HG03039 (cell line): Measurements from ENCODE around the gene CUL1.

ENCODE experiments used
- ATAC-seq: cut with Tn5 transposase; IDR thresholded peaks from one replicate; pipeline ENCODE4 v1.9.1; 2021; ENCODE audit warnings: mild to moderate bottlenecking, moderate library complexity; ENCODE audit not compliant: unreplicated experiment

CUL1 gene

DNA sequence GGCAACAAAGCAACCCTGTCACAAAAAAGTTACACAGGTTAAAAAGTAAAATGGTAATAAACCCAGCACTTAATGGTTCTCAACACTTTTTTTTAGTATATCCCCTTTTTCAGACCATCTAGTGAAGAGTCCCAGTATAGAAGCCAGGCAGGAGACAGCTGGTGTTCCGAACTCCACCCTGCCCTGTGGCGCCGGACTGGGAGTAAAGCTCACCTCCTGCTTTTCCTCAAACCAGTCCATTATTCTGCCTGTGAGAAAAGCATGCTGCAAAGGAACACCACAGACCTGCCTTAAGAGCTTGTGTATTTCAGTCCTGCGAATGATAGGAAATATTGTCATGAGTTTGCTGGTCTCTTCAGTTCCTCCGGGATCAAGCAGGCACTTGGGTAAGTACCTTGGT is 104.4 kb downstream of the CUL1 start:
- no peak for ATAC-seq

DNA sequence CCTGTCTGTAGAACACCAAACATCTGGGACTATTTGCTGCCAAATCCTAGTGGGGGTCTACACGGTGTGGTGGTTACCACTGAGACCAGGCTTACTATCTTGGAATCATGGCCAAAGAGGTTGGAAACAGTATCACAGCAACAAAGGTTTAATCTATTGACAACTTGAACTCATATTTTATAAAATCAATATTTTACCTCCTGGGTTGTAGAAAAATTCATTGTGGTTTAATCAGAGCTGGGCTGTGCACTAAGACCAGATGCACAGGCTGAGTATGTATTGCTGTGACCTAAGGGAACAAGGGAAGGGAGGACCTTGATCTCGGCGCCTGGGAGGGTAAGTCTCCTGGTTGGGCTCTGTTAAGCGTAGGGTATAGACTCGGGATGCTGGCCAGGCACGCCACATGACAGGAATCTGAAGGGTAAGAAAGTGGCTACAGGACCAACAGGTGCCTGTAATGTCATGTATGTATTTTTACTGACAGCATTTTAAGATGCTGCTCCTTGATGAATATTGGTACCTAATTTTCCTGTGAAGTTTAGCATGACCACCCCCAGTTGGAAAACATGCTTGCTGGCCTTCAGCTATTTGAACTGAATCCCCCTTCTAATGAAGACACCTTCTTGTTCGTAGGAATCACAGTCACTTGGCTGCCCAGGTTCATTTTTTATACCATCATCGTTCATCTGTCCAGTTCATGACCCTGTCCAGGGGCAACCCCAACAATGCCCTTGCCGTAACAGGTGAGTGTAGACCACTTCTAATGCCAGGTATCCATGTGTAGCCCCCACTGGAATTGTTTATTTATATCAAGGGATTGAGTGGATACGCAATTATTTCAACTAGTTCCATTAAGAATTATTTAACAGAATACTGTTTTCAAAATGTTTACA is 105.9 kb downstream of the CUL1 start:
- no peak for ATAC-seq

DNA sequence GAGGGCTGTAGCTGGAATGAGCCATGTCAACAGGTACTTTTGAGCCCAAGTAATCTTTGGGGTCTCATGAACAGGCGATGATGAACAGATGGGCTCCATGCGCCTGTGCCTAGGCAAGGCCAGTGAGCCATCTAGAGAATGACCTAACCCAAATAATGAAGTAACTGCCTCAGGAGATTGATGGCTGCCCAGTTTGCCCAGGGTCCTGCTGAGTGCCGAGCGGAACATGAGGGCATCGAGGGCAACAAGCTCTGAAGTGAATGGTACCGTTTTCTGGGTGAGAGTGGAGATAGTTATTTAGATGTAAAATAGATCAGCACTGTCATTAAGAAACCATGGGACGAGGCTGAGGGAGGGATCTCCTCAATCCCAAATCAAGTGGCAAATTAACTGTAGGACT is 107.5 kb downstream of the CUL1 start:
- ATAC-seq = no peak

DNA sequence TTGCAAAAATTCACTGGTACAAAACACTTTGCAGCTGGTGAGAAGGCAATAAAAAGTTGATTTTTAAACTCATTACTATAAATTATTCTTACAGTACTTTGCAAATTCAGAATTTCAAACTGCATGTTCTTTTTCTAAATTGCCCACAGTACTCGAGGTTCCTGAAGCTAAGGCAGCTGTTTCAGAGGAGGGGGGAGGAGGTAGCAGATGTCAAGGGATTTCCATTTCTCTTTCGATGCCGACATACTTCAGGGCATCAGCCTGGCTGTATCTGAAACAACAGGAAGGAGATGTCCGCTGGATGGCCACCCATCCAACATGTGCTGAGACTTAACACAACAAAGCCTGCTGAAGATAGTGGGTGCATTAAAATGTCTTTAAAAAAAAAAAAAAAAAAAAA is 108.7 kb downstream of the CUL1 start:
- ATAC-seq = no peak

DNA sequence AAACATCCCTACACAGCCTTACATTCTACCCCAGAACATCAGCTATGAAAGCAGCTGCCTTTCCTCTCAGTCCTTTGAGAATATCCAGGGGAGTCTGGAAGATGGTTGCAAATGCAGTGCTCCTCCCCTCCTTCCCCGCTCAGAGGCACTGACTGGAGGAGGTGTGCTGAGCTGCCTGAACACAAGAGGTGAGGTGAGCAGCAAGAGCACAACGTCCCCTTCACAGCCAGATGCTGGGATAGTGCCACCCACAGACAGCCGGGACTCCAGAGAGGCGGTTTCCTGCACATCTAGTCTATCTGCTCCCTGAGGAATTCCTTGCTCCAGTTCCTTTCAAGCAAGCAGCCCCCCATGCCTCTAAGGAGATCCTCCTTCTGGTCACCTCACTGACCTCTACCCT is 111.2 kb downstream of the CUL1 start:
- ATAC-seq = no peak

DNA sequence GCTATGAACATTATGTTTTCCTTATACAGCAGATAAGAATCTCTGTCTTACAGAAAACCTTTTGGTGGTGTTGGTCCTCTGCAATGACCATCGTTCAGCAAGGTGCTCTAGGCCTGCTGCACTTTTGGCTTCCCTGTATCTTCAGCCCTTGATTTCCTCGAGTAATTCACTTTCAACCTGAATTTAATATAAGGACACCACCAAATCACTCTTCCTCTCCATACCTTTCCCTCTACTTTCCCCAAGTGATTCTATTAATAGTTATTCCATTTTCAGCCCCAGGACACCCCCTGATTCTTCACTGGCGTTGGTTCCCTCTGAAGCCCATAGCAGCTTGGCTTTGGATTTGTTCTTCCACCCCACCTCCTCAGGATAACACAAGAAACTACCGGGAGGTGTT is 113.2 kb downstream of the CUL1 start:
- no peak for ATAC-seq

DNA sequence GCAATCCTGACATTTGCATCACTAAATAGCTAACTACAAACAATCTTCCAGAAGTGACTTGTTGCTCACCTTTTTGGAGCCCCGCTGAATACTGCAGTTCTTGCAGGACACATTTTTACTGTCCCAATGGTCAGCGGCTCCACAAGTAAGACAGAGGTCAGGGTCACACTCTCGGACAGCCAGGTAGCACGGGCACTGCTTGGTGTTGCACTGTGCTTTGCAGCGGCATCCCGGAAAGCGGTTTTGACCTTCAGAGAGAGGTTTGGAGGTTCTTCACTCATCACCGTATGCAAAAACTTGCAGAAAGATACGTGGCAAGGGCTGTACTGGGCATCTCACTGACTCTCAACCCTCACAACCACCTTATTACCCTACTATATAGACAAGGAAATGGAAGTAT is 115.2 kb downstream of the CUL1 start:
- ATAC-seq = no peak

DNA sequence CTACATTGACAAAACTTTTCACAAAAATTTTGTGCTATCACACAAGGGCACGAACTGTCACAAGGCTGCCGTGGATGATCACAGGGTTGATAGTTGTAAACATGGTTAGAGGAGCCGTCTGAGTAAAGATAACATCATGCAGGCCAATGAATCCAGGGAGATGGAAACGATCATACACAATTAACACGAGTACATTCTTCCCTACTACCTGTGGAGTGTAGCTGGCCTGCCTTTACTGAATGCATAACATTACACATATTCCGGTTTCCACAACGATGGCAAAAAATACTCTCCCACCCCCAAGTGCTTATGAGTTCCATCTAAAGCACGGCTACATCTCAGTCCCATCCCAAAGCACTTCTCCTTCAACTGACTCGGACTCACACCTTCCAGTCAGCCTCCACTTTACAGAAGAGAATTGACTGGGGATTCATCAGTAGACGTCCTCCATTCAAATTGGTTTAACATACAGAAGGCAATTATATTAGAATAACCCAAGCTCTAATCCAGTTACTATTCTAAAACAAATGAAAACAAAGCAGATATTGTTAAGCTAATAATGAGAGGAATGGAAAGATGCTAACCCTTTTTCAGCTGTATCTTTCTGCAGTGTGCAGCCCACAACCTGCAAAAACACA is 116.3 kb downstream of the CUL1 start:
- ATAC-seq = no peak

DNA sequence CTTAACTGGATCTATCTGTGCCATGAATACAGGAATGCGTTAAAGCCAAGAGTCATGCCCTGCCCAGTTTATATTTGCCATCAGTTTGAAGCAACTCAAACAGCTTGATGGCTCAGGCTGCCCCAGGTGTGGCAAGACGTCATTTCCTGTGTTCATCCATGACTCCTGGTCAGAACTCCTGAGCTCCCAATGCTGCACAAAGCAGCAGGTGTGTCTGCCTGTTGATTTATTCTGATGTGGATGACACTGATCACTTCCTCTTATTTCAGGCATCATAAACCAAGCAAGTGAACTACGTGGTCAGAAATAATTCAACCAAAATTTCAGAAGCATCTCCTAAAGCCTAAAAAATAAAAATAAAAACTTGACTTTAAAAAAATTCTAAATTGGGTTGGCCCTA is 116.9 kb downstream of the CUL1 start:
- no peak for ATAC-seq

DNA sequence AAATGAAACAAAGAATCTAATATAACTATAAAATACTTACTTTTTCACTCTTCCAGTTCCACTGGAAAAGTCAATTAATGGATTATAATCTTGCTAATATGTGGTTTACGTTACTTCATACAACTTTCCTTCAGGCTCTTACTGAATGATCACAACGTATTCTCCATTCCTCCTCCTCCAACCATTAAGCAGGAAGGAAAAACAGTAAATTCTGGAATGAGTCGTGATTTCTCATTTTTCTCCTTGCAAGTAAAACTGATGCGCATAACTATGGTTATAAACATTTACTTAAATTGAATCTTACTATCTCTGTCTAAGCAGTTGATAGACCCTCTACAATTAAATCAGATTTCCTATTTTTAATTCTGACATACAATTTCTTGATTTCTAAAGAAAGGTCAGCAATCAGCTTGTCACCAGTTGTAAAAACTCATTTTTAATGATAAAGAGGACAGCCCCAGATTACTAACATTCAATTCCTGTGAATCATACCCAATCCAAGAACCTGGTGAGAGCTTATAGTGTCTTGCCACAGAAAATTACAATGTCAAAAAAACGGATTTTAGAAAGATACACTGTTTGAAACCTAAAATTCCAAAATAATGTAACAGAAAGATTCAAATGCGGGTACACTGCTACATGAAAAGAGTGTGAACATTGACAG is 121.1 kb downstream of the CUL1 start:
- no peak for ATAC-seq

DNA sequence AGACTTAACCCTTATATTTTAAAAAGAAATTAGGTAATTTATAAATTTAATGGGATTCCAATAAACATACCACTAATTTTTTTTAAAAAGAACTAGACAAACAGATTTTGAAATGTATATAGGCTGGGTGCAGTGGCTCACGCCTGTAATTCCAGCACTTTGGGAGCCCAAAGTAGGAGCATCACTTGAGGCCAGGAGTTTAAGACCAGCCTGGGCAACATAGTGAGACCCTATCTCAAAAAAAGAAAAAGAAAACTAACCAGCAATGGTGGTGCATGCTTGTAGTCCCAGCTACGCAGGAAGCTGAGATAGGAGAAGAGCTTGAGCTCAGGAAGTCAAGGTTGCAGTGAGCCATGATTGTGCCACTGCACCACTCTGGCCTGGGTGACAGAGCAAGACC is 122.7 kb downstream of the CUL1 start:
- no peak for ATAC-seq

DNA sequence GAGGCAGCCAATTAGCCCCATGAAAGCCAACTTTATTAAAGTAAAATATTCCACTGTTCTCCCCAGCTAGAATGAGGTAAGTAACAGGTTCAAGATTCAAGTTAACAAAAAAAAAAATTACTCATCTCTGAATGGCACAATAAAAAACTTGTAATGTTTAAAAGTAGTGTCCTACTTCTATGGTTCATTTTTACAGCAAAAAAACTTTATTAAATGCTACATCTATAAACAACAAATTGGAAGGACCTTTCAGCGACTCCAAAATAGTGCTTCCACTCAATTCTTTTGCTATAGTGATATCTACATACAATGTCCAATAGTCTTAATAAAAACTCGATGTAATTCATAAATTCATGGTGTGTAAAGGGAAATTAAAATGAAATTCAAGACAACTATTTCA is 126.2 kb downstream of the CUL1 start:
- no peak for ATAC-seq

DNA sequence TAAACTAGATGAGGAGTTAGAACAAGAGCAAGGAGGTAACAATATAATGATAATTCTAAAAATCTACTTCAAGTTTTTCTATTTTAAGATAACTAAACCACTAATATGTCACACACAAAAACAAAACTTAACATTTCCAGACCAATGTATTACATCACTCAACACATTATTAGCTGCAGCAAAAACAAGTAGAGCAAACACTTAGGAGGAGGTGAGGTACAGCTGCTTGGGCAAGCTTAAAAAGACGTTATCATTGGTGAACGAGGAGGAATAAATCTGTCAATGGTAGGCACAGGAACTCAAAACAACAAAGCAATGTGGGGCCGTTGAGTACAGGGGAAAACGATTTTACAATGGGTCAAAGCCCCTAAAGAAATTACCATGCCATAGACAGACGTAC is 126.6 kb downstream of the CUL1 start:
- no peak for ATAC-seq

DNA sequence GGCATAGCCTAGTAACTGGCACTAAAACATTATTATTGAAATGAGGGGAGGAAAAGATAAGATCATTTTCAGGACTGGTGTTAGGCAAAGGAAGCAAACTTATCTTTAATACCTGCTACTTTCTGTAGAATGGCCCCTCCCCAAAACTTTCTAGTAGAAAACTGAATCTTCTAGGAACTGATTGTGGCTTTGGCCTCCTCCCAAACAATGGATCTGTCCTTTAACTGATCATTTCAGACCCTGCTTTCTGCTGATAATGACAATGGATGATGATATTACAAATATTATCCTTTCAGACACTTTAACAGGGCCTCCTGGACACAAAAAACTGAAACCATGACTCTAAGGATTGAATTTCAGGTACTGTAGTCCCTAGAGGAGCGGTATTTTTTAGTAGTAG is 130.3 kb downstream of the CUL1 start:
- no peak for ATAC-seq

DNA sequence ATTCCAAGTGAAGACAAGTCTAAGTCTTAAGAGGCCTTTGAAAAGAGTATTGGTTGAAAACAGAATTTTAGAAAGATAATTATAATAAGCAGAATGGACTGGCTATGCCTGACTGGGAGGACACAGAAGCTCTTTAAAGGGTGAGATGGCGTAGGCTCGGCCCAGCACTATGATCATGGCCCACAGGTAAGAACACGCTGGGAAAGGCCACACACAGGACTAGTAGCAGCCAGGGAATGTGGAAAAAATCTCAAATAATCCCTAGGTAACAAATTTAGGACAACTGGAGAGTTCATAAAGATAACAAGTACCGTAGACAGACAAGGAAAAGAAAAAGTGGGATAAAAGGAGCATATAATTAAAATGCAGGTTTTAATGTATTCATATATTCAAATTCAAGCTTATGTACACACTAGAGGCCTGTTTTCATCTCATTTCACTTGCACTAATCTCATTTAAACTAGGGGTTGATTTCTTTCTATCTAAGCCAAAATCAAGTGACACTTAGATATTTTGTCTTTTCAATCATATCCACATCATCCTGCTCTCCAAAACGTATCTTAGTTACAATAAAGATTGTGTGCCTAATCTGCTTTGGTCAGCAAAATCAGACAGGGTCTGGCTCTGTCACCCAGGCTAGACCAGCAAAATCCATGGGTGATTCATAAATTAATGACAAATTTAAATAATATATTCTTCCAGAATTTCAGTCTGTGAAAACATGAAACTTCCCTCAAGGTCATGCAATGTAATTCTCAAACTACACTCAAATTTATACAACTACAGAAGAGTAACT is 132.4 kb downstream of the CUL1 start:
- ATAC-seq = no peak

DNA sequence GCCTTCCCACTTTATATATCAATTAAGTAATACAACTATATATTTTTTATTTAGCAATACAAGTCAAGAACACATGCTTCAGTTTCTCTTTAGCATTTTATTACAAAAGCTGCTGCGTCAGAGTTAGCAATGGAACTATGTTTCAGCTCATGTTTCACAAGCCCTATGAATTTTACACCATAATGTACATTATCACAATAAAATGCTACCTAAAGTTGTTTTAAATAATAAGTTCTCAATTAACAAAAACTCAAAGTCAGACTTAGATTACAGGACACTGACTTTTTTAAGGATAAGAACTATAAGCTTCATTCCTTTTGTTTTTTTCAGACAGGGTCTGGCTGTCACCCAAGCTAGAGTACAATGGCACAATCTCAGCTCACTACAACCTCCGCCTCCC is 133.1 kb downstream of the CUL1 start:
- no peak for ATAC-seq

DNA sequence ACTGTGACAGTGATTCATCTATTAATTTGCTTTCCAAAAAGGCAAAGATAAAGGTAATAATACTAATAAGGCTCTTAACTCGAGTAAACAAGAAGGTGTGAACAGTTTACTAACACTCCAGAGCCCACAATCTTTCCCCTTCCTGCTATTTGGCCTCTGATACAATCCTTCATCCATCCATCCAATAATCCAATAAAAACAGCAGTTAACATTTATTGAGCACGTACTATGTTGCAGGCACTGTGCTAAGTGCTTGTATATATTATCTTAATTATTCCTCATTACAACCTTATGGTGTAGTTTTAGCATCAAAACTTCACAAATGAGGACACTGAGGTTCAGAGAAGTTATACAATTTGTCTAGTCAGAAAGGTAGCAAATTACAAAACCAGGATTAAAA is 135.9 kb downstream of the CUL1 start:
- ATAC-seq = no peak

DNA sequence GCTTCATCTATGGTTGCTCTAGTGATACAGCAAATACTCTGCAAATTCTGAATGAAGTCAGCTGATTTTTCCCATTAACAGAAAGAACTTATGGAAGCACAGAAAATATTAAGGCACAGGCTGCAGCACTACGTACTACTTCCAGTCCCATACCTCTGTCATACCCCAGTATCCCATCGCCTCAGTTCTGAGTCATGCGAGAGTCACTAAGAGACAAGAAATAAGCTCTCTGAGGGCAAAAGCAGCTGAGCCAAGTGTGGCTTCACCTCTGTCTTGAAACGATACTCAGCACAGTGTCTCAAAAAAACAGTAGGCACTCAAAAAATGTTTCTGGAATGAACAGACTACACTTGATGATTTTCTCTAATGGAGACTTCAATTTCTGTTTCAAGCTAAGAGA is 137.2 kb downstream of the CUL1 start:
- ATAC-seq = no peak

DNA sequence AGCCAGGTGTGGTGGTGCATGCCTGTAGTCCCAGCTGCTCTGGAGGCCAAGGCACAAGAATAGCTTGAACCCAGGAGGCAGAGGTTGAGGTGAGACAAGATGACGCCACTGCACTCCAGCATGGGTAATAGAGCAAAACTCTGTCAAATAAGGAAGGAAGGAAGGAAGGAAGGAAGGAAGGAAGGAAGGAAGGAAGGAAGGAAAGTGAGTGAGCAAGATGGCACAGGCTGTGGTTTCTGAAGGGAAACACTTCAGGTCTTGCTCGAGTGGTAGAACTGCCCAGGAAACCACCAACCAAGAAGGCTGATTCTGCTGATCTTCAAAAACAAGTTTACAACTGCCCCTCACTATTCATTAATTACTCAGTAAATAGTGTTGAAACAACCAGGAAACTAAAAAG is 140.2 kb downstream of the CUL1 start:
- no peak for ATAC-seq

DNA sequence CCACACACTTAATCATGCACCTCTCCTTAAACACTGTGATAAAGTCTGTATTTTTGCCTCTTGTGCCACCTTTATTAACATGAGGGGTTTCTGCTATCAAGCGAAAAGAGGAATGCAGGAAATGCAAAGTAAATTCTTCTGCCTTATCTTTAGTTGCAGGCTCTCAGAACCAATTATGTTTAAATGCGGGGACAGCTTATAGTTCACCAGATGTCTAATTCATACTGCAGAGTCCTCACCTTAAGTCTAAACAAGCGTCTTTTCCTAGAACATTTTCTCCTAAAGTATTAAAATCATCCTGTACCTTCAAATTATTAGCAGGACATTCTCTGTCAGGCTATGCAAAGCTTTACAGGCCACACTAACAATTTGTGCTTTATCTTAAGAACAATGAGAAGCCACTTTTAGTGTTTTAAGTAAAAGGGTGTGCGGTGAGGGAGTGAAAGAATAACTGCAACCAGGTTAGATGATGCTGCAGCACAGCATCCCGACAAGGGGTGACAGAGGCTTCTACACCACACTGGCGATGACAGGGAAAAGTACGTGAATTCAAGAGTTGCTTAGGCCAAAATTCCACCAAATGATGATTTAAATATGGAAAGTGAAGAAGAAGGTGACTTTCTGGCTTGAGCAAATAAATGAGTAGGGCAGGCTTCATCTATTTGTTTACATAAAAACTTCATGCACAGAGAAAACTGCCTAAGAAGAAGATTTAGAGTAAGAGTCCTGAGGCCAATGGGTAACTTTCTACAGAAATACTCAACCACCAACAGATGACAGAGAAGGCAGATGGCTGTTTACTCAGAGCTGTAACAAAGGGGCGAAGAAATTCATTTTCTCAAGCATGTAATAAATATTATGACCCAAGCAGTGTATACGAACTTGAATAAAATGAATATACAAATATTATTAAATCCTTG is 149.4 kb downstream of the CUL1 start:
- ATAC-seq = no peak
